ENCODE data around the gene COL24A1. TPM values are rescaled to one million over a fixed set of nuclear protein-coding genes. Genes with fewer than 3 reads are reported as not detected.

The COL24A1 gene
- total RNA-seq, 1 experiment from 2014 or later: not detected

DNA sequence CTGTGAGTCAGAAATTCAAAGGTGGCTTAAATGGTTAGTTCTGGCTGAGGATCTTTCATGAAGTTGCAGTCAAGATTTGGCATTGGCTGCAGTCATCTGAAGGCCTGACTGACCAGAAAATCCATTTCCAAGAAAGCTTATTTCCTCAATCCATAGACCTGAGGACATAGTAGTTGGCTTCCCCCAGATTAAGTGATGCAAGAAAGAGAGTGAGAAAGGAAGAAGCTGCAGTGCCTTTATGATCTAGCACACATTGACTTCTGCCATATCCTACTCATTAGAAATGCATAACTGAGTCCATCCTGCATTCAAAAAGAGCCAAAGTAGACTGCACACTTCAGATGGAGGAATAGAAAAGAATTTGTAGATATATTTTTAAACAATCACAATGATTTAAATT is 222.6 kb downstream of the COL24A1 start:
- BruUV-seq (replicated peaks): no TSS peak
- Histone ChIP-seq H3K9ac (ENCODE audit: low read length) (no peak overlapping the region), H3K4me2 (ENCODE audit: low read length) (no peak overlapping the region), H3K79me2 (ENCODE audit: insufficient read depth, low read length) (no peaks in the 10 kb centered on the region), H4K20me1 (ENCODE audit: insufficient read depth) (no peaks in the 10 kb centered on the region), H3K9me3 (ENCODE audit: control insufficient read depth in 1 of 2, insufficient read depth in 1 of 2, low read depth in 1 of 2, low read length in 2 of 2) (no peaks in the 10 kb centered on the region), H2AFZ (ENCODE audit: low read depth, low read length, poor library complexity, severe bottlenecking) (no peak overlapping the region), H3K27ac (ENCODE audit: low read depth, low read length) (no peak overlapping the region), H3K27me3 (ENCODE audit: insufficient read depth, low read length) (no peaks in the 10 kb centered on the region), H3K4me1 (ENCODE audit: control insufficient read depth in 1 of 2, insufficient read depth in 2 of 2, low read length in 2 of 2) (no peaks in the 10 kb centered on the region), H3K9me2 (ENCODE audit: insufficient read depth) (peaks cover 3% of the 10 kb centered on the region; the same call in 1 of the 2 replicates), H3K36me3 (ENCODE audit: control insufficient read depth in 1 of 2, insufficient read depth in 2 of 2, low read length in 2 of 2) (no peaks in the 10 kb centered on the region), H3K4me3 (replicated peaks in 1 of 2; ENCODE audit: low read depth in 1 of 2, low read length in 2 of 2) (no peak overlapping the region)
- no peak for ATAC-seq
- POLR2A ChIA-PET: no interaction called here
- no peak for DNase-seq (ENCODE audit: low read depth, low spot score)
- CTCF ChIA-PET: no interaction called here
- intact Hi-C loops (cut with micrococcal nuclease): no loop called here
- TF ChIP-seq, protein P1, sequence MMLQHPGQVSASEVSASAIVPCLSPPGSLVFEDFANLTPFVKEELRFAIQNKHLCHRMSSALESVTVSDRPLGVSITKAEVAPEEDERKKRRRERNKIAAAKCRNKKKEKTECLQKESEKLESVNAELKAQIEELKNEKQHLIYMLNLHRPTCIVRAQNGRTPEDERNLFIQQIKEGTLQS (IDR thresholded peaks at IDR 0.05): no peak
- TF ChIP-seq, protein P2, sequence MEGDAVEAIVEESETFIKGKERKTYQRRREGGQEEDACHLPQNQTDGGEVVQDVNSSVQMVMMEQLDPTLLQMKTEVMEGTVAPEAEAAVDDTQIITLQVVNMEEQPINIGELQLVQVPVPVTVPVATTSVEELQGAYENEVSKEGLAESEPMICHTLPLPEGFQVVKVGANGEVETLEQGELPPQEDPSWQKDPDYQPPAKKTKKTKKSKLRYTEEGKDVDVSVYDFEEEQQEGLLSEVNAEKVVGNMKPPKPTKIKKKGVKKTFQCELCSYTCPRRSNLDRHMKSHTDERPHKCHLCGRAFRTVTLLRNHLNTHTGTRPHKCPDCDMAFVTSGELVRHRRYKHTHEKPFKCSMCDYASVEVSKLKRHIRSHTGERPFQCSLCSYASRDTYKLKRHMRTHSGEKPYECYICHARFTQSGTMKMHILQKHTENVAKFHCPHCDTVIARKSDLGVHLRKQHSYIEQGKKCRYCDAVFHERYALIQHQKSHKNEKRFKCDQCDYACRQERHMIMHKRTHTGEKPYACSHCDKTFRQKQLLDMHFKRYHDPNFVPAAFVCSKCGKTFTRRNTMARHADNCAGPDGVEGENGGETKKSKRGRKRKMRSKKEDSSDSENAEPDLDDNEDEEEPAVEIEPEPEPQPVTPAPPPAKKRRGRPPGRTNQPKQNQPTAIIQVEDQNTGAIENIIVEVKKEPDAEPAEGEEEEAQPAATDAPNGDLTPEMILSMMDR (IDR thresholded peaks at IDR 0.05 in 2 of 3, conservative IDR thresholded peaks at IDR 0.05 in 1 of 3; ENCODE audit: borderline replicate concordance in 1 of 3, insufficient read depth in 1 of 3, low read depth in 2 of 3, low read length in 2 of 3): no peak
- TF ChIP-seq ZFX (IDR thresholded peaks at IDR 0.05): no peak
- no peak for TF ChIP-seq ZNF274 (IDR thresholded peaks at IDR 0.05; ENCODE audit: low read depth, low read length)
- TF ChIP-seq SIN3A (IDR thresholded peaks at IDR 0.05; ENCODE audit: low read depth): no peak
- TF ChIP-seq JUND (IDR thresholded peaks at IDR 0.05): no peak
- TF ChIP-seq CEBPB (IDR thresholded peaks at IDR 0.05; ENCODE audit: low read depth): no peak
- no peak for TF ChIP-seq EZH2 (IDR thresholded peaks at IDR 0.05)
- no peak for TF ChIP-seq EGR1 (IDR thresholded peaks at IDR 0.05; ENCODE audit: low read depth)
- TF ChIP-seq POLR2AphosphoS5 (IDR thresholded peaks at IDR 0.05; ENCODE audit: low read depth, low read length): no peak
- TF ChIP-seq CBX3 (IDR thresholded peaks at IDR 0.05; ENCODE audit: low read depth): no peak
- TF ChIP-seq, protein P3, sequence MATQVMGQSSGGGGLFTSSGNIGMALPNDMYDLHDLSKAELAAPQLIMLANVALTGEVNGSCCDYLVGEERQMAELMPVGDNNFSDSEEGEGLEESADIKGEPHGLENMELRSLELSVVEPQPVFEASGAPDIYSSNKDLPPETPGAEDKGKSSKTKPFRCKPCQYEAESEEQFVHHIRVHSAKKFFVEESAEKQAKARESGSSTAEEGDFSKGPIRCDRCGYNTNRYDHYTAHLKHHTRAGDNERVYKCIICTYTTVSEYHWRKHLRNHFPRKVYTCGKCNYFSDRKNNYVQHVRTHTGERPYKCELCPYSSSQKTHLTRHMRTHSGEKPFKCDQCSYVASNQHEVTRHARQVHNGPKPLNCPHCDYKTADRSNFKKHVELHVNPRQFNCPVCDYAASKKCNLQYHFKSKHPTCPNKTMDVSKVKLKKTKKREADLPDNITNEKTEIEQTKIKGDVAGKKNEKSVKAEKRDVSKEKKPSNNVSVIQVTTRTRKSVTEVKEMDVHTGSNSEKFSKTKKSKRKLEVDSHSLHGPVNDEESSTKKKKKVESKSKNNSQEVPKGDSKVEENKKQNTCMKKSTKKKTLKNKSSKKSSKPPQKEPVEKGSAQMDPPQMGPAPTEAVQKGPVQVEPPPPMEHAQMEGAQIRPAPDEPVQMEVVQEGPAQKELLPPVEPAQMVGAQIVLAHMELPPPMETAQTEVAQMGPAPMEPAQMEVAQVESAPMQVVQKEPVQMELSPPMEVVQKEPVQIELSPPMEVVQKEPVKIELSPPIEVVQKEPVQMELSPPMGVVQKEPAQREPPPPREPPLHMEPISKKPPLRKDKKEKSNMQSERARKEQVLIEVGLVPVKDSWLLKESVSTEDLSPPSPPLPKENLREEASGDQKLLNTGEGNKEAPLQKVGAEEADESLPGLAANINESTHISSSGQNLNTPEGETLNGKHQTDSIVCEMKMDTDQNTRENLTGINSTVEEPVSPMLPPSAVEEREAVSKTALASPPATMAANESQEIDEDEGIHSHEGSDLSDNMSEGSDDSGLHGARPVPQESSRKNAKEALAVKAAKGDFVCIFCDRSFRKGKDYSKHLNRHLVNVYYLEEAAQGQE (IDR thresholded peaks at IDR 0.05; ENCODE audit: low read depth): no peak
- TF ChIP-seq EZH2phosphoT487 (IDR thresholded peaks at IDR 0.05; ENCODE audit: borderline replicate concordance): no peak
- TF ChIP-seq POLR2A (IDR thresholded peaks at IDR 0.05; ENCODE audit: borderline replicate concordance, extremely low read depth, insufficient read depth, insufficient read length): no peak
- RAD21 ChIA-PET (ENCODE audit: low non-redundant PET in 1 of 2, low total read pairs in 2 of 2, uncharacterized antibody in 2 of 2, unreplicated experiment in 2 of 2): no interaction called here

Measured in HCT116 (cell line).